Neutrophil (primary cell): Measurements from ENCODE around the gene NRSN1.
"Not testable (repeated sequence)": the region's sequence is repeated elsewhere in the genome, so short reads cannot be mapped to it uniquely, and the experiment has no call there.

Experiments used
- H3K27ac ChIP-seq: fragments of 200-600 bp; sonication (generic); 2 replicates; pipeline ENCODE4 v1.5.1; 2016; ENCODE audit warnings: mild to moderate bottlenecking, moderate library complexity
- H3K27me3 ChIP-seq: fragments of 200-600 bp; sonication (generic); 2 replicates; pipeline ENCODE4 v1.6.0; 2016; ENCODE audit warnings: mild to moderate bottlenecking
- H3K36me3 ChIP-seq: fragments of 200-600 bp; sonication (generic); 2 replicates; pipeline ENCODE4 v1.5.1; 2017
- H3K4me1 ChIP-seq, 2 experiments: fragments of 200-600 bp in 1 of 2; sonication (generic) in 1 of 2; 1 replicate in 1 of 2; 2 replicates in 1 of 2; pipeline versions ENCODE4 v1.5.1 to v1.6.1; 2013 to 2016; ENCODE audit warnings: low read depth in 1 of 2, low read length in 1 of 2, mild to moderate bottlenecking in 1 of 2, moderate library complexity in 1 of 2; ENCODE audit not compliant: control insufficient read depth in 1 of 2, insufficient read depth in 1 of 2
- H3K4me3 ChIP-seq, 2 experiments: fragments of 200-600 bp in 1 of 2; sonication (generic) in 1 of 2; 1 replicate in 1 of 2; 2 replicates in 1 of 2; pipeline ENCODE4 v1.5.1; 2013 to 2016; ENCODE audit warnings: low read depth in 1 of 2, low read length in 1 of 2, mild to moderate bottlenecking in 1 of 2, moderate library complexity in 1 of 2
- H3K9me3 ChIP-seq: fragments of 200-600 bp; sonication (generic); 2 replicates; pipeline ENCODE4 v1.5.1; 2016
- CTCF ChIP-seq: fragments of 200-600 bp; sonication (generic); IDR thresholded peaks from 2 replicates; pipeline ENCODE4 v1.5.1; 2016; ENCODE audit warnings: antibody characterized with exemption

NRSN1 gene

DNA sequence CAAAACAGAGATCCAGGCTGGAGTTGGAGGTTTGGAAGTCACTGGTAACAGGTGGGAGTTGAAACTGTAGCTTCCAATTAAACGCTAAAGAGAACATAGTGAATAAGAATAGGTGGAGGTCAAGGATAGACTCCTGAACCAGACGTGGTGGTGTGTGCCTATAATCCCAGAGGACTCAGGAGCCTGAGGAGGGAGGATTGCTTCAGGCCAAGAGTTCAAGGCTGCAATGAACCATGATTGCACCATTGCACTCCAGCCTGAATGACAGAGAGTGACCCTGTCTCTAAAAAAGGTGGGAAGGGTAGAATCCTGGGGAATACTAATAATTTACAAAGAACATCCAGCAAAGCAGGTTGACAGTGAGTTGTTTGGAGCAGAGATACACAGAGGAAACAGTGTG lies 13.6 kb downstream of the NRSN1 start:
- TF ChIP-seq CTCF: no peak
- Histone ChIP-seq H3K4me1 (no peaks in the 10 kb centered on the region), H3K9me3 (no peaks in the 10 kb centered on the region), H3K27me3 (no peaks in the 10 kb centered on the region), H3K4me3 (no peak overlapping the region), H3K27ac (no peak overlapping the region), H3K36me3 (no peaks in the 10 kb centered on the region)

- H3K27ac ChIP-seq: no peak overlapping the region
- H3K4me3 ChIP-seq: no peak overlapping the region
- no peaks in the 10 kb centered on the region for H3K36me3 ChIP-seq
- H3K9me3 ChIP-seq: no peaks in the 10 kb centered on the region
- no peak for TF ChIP-seq CTCF
- no peaks in the 10 kb centered on the region for H3K4me1 ChIP-seq
- H3K27me3 ChIP-seq: no peaks in the 10 kb centered on the region
Observed at GRCh38 chr6:24140591-24140990, 14.6 kb downstream of the NRSN1 start.

GRCh38 chr6:24142733-24143132 lies 16.7 kb downstream of the NRSN1 start:
- not testable (repeated sequence) for H3K4me1 ChIP-seq, H3K27me3 ChIP-seq, H3K27ac ChIP-seq, H3K36me3 ChIP-seq, H3K4me3 ChIP-seq, H3K9me3 ChIP-seq

DNA sequence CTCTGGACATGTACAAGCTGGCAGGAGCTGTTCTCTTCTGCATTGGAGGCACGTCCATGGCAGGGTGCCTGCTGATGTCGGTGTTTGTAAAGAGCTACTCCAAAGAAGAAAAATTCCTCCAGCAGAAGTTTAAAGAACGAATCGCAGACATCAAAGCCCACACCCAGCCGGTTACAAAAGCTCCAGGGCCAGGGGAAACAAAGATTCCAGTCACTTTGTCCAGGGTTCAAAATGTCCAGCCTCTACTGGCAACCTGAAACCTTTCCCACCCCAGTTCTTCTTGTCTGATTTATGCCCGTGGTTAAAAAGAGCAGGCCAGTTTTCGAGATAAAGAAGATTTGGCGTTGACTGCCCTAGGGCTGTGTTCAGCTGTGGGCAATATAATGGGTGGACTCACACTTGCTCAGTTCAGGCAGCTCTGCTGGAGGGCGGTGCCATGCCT lies 19.7 kb downstream of the NRSN1 start:
- no peak overlapping the region for H3K27ac ChIP-seq
- H3K4me1 ChIP-seq: no peaks in the 10 kb centered on the region
- H3K9me3 ChIP-seq: no peaks in the 10 kb centered on the region
- no peak overlapping the region for H3K4me3 ChIP-seq
- no peaks in the 10 kb centered on the region for H3K36me3 ChIP-seq
- no peaks in the 10 kb centered on the region for H3K27me3 ChIP-seq
- TF ChIP-seq CTCF: no peak

GRCh38 chr6:24146871-24147270 lies 20.9 kb downstream of the NRSN1 start:
- Histone ChIP-seq H3K4me3 (no peak overlapping the region), H3K27me3 (no peaks in the 10 kb centered on the region), H3K27ac (no peak overlapping the region), H3K9me3 (no peaks in the 10 kb centered on the region), H3K4me1 (no peaks in the 10 kb centered on the region), H3K36me3 (no peaks in the 10 kb centered on the region)
- TF ChIP-seq CTCF: no peak

- Histone ChIP-seq H3K4me3 (no peak overlapping the region), H3K27me3 (no peaks in the 10 kb centered on the region), H3K4me1 (no peaks in the 10 kb centered on the region), H3K9me3 (no peaks in the 10 kb centered on the region), H3K36me3 (no peaks in the 10 kb centered on the region), H3K27ac (no peak overlapping the region)
- no peak for TF ChIP-seq CTCF
Observed at GRCh38 chr6:24147511-24148153, 21.6 kb downstream of the NRSN1 start.
